ENCODE measurements around the gene LRPAP1. TPM values are rescaled to one million over a fixed set of nuclear protein-coding genes. Genes with fewer than 3 reads are reported as not detected.

Gene LRPAP1
- total RNA-seq, 2 donors from 2014 or later = 256 to 321 TPM

- Histone ChIP-seq H3K4me3 (no peak overlapping the region), H3K27ac (no peak overlapping the region), H3K4me1 (peaks cover 0 to 31% of the 10 kb centered on the region in 2 donors), H3K27me3 (no peaks in the 10 kb centered on the region), H3K9me3 (no peaks in the 10 kb centered on the region), H3K36me3 (peaks cover 14% of the 10 kb centered on the region)
- TF ChIP-seq CTCF (IDR thresholded peaks at IDR 0.05) = no peak
- no peak for DNase-seq (ENCODE audit: low spot score)
Measured at GRCh38 chr4:3476341-3476747, 55.9 kb downstream of the LRPAP1 start.

- H3K27ac ChIP-seq = no peak overlapping the region
- no peaks in the 10 kb centered on the region for H3K27me3 ChIP-seq
- no peak for DNase-seq (ENCODE audit: low spot score)
- no peaks in the 10 kb centered on the region for H3K9me3 ChIP-seq
- no peak overlapping the region for H3K4me3 ChIP-seq
- no peak for TF ChIP-seq CTCF (IDR thresholded peaks at IDR 0.05)
- peaks cover 0 to 26% of the 10 kb centered on the region in 2 donors for H3K4me1 ChIP-seq
- peaks cover 14% of the 10 kb centered on the region for H3K36me3 ChIP-seq
Measured at GRCh38 chr4:3475713-3476260, 56.4 kb downstream of the LRPAP1 start.

- no peaks in the 10 kb centered on the region for H3K9me3 ChIP-seq
- peaks cover 14% of the 10 kb centered on the region for H3K36me3 ChIP-seq
- H3K27ac ChIP-seq = peak overlapping the region in 1 of 2 donors; percentile 11
- H3K4me1 ChIP-seq = peaks cover 0 to 26% of the 10 kb centered on the region in 2 donors
- no peaks in the 10 kb centered on the region for H3K27me3 ChIP-seq
- no peak for TF ChIP-seq CTCF (IDR thresholded peaks at IDR 0.05)
- no peak overlapping the region for H3K4me3 ChIP-seq
- DNase-seq (ENCODE audit: low spot score) = no peak
Measured at GRCh38 chr4:3475041-3475712, 57.0 kb downstream of the LRPAP1 start.

GRCh38 chr4:3473996-3474765, 58.0 kb downstream of the LRPAP1 start:
- Histone ChIP-seq H3K9me3 (no peaks in the 10 kb centered on the region), H3K27me3 (no peaks in the 10 kb centered on the region), H3K36me3 (peaks cover 14% of the 10 kb centered on the region), H3K27ac (peak overlapping the region in 1 of 2 donors; percentile 77), H3K4me1 (peaks cover 0 to 29% of the 10 kb centered on the region in 2 donors), H3K4me3 (no peak overlapping the region)
- TF ChIP-seq CTCF (IDR thresholded peaks at IDR 0.05) = no peak
- DNase-seq (ENCODE audit: low spot score) = no peak

GRCh38 chr4:3473181-3473950, 58.9 kb downstream of the LRPAP1 start:
- peak overlapping the region; percentile 29 to 77 for H3K27ac ChIP-seq
- H3K27me3 ChIP-seq = no peaks in the 10 kb centered on the region
- no peak overlapping the region for H3K4me3 ChIP-seq
- no peak for DNase-seq (ENCODE audit: low spot score)
- H3K9me3 ChIP-seq = no peaks in the 10 kb centered on the region
- H3K36me3 ChIP-seq = peaks cover 14% of the 10 kb centered on the region
- H3K4me1 ChIP-seq = peaks cover 0 to 29% of the 10 kb centered on the region in 2 donors
- TF ChIP-seq CTCF (IDR thresholded peaks at IDR 0.05) = no peak
